ENCODE data around the gene GCSAM. TPM values are rescaled to one million over a fixed set of nuclear protein-coding genes. Genes with fewer than 3 reads are reported as not detected.
A peak's percentile ranks its signal among the peaks of the same experiment; 100 is the strongest.

The GCSAM gene
- total RNA-seq, 1 experiment from 2014 or later = not detected

- intact Hi-C loops (cut with micrococcal nuclease) = no loop called here
- peak; percentile 4; the same call in 1 of the 2 replicates for ATAC-seq
Observed at GRCh38 chr3:112090887-112091586, 42.0 kb downstream of the GCSAM start.

GRCh38 chr3:112089956-112090886 lies 42.8 kb downstream of the GCSAM start:
- Histone ChIP-seq H3F3A (ENCODE audit: low read length, unreplicated experiment) (no peaks in the 10 kb centered on the region), H3K36me3 (ENCODE audit: low read depth, low read length) (peaks cover 10% of the 10 kb centered on the region), H3K27ac (ENCODE audit: low read length) (peak overlapping the region; percentile 77), H3K9ac (ENCODE audit: low read length) (no peak overlapping the region), H3K4me1 (ENCODE audit: insufficient read depth, low read length) (peaks cover 46% of the 10 kb centered on the region), H3K9me2 (replicated peaks; ENCODE audit: low read length) (no peaks in the 10 kb centered on the region), H2AFZ (ENCODE audit: low read length) (no peak overlapping the region), H3K4me2 (ENCODE audit: low read length) (peak overlapping the region; percentile 74), H3K27me3 (ENCODE audit: low read length) (no peaks in the 10 kb centered on the region), H4K20me1 (ENCODE audit: low read length) (peaks cover 39% of the 10 kb centered on the region), H3K79me2 (ENCODE audit: low read length) (peaks cover 74% of the 10 kb centered on the region), H3K4me3 (ENCODE audit: low read length) (peak overlapping the region; percentile 29; the same call in 1 of the 2 replicates), H3K9me3 (ENCODE audit: low read length) (no peaks in the 10 kb centered on the region)
- no peak for ATAC-seq
- no TSS peak for BruUV-seq (replicated peaks)
- ChIA-PET CTCF (interaction anchor here (0.6 kb wide), 1 partner anchor 41 kb away, joined by 8 read pairs; no protein-coding TSS in a partner anchor), POLR2A (ENCODE audit: unreplicated experiment) (interaction anchor here (0.7 kb wide), 2 partner anchors 111 to 216 kb away, joined by 3 to 5 read pairs; partner anchors contain the start of gene ABHD10)
- no peak for TF ChIP-seq EZH2 (IDR thresholded peaks at IDR 0.05; ENCODE audit: low read length, unreplicated experiment)
- TF ChIP-seq EZH2phosphoT487 (IDR thresholded peaks at IDR 0.05; ENCODE audit: borderline replicate concordance, low read length) = no peak
- no peak for DNase-seq
- intact Hi-C loops (cut with micrococcal nuclease) = loop anchor here (5.0 kb wide), 1 partner anchor 103 kb away; no protein-coding TSS in a partner anchor

More at GRCh38 chr3:112090887-112091586, 42.0 kb downstream of the GCSAM start:
- peaks cover 47% of the 10 kb centered on the region for H3K4me1 ChIP-seq (ENCODE audit: insufficient read depth, low read length)
- no peak for TF ChIP-seq CTCF (conservative IDR thresholded peaks at IDR 0.05; ENCODE audit: low read depth, low read length)
- TF ChIP-seq EZH2phosphoT487 (IDR thresholded peaks at IDR 0.05; ENCODE audit: borderline replicate concordance, low read length) = no peak
- TF ChIP-seq EZH2 (IDR thresholded peaks at IDR 0.05; ENCODE audit: low read length, unreplicated experiment) = no peak
- peaks cover 76% of the 10 kb centered on the region for H3K79me2 ChIP-seq (ENCODE audit: low read length)
- no peak overlapping the region for H2AFZ ChIP-seq (ENCODE audit: low read length)
- no peaks in the 10 kb centered on the region for H3K9me3 ChIP-seq (ENCODE audit: low read length)
- no peaks in the 10 kb centered on the region for H3K9me2 ChIP-seq (replicated peaks; ENCODE audit: low read length)
- peaks cover 12% of the 10 kb centered on the region for H3K36me3 ChIP-seq (ENCODE audit: low read depth, low read length)
- DNase-seq = peak; percentile 54
- H3K4me2 ChIP-seq (ENCODE audit: low read length) = peak overlapping the region; percentile 74
- peak overlapping the region; percentile 77 for H3K27ac ChIP-seq (ENCODE audit: low read length)
- ChIA-PET POLR2A (ENCODE audit: unreplicated experiment) (interaction anchor here (0.7 kb wide), 1 partner anchor 217 kb away, joined by 5 read pairs; no protein-coding TSS in a partner anchor), CTCF (no interaction called here)
- peaks cover 39% of the 10 kb centered on the region for H4K20me1 ChIP-seq (ENCODE audit: low read length)
- no peaks in the 10 kb centered on the region for H3K27me3 ChIP-seq (ENCODE audit: low read length)
- H3F3A ChIP-seq (ENCODE audit: low read length, unreplicated experiment) = no peaks in the 10 kb centered on the region
- H3K4me3 ChIP-seq (ENCODE audit: low read length) = peak overlapping the region; percentile 29; the same call in 1 of the 2 replicates
- 0 out of 2 replicates have a peak overlapping the region, but pooled peaks have one; percentile 18 for H3K9ac ChIP-seq (ENCODE audit: low read length)
- no TSS peak for BruUV-seq (replicated peaks)

GRCh38 chr3:112088944-112089343 lies 44.1 kb downstream of the GCSAM start:
- H3K9me3 ChIP-seq (ENCODE audit: low read length) = no peaks in the 10 kb centered on the region
- no peaks in the 10 kb centered on the region for H3F3A ChIP-seq (ENCODE audit: low read length, unreplicated experiment)
- H3K4me3 ChIP-seq (ENCODE audit: low read length) = no peak overlapping the region
- BruUV-seq (replicated peaks) = no TSS peak
- intact Hi-C loops (cut with micrococcal nuclease) = loop anchor here (5.0 kb wide), 1 partner anchor 102 kb away; no protein-coding TSS in a partner anchor
- no peak overlapping the region for H3K9ac ChIP-seq (ENCODE audit: low read length)
- H3K27me3 ChIP-seq (ENCODE audit: low read length) = no peaks in the 10 kb centered on the region
- ChIA-PET CTCF (no interaction called here), POLR2A (ENCODE audit: unreplicated experiment) (no interaction called here)
- H3K27ac ChIP-seq (ENCODE audit: low read length) = no peak overlapping the region
- peaks cover 68% of the 10 kb centered on the region for H3K79me2 ChIP-seq (ENCODE audit: low read length)
- H3K36me3 ChIP-seq (ENCODE audit: low read depth, low read length) = no peaks in the 10 kb centered on the region
- H4K20me1 ChIP-seq (ENCODE audit: low read length) = peaks cover 39% of the 10 kb centered on the region
- H3K9me2 ChIP-seq (replicated peaks; ENCODE audit: low read length) = no peaks in the 10 kb centered on the region
- peaks cover 47% of the 10 kb centered on the region for H3K4me1 ChIP-seq (ENCODE audit: insufficient read depth, low read length)
- no peak overlapping the region for H2AFZ ChIP-seq (ENCODE audit: low read length)
- no peak for DNase-seq
- no peak for TF ChIP-seq EZH2 (IDR thresholded peaks at IDR 0.05; ENCODE audit: low read length, unreplicated experiment)
- no peak for TF ChIP-seq CTCF (conservative IDR thresholded peaks at IDR 0.05; ENCODE audit: low read depth, low read length)
- TF ChIP-seq EZH2phosphoT487 (IDR thresholded peaks at IDR 0.05; ENCODE audit: borderline replicate concordance, low read length) = no peak
- ATAC-seq = no peak
- H3K4me2 ChIP-seq (ENCODE audit: low read length) = no peak overlapping the region; the same call in 1 of the 2 replicates

All from PC-3 (cell line).